Ovary (tissue), 9 donors: ENCODE measurements around the gene ECE2. TPM values are rescaled to one million over a fixed set of nuclear protein-coding genes. Genes with fewer than 3 reads are reported as not detected.

Experiments used
- DNase-seq, 5 donors: peaks; one replicate each; pipeline ENCODE4 v3.0.0-alpha.2; 2019 to 2020
- H3K27ac ChIP-seq, 2 donors: fragments of 200-600 bp; one replicate each; pipeline versions ENCODE4 v1.5.1 to v1.8.0; 2019 to 2022
- H3K27me3 ChIP-seq: fragments of 200-600 bp; one replicate; pipeline ENCODE4 v1.8.0; 2022
- H3K36me3 ChIP-seq: fragments of 200-600 bp; sonication (generic); one replicate; pipeline ENCODE4 v1.5.1; 2019
- H3K4me1 ChIP-seq: one replicate; pipeline ENCODE4 v1.8.1; 2013; ENCODE audit warnings: mild to moderate bottlenecking, moderate library complexity; ENCODE audit not compliant: insufficient read depth
- H3K4me3 ChIP-seq: fragments of 200-600 bp; sonication (generic); one replicate; pipeline ENCODE4 v1.5.1; 2017
- H3K9me3 ChIP-seq, 2 donors: fragments of 200-600 bp in 1 of 2; sonication (generic) in 1 of 2; one replicate each; pipeline versions ENCODE4 v1.5.1 to v1.8.1; 2013 to 2019; ENCODE audit warnings: mild to moderate bottlenecking in 1 of 2, moderate library complexity in 1 of 2
- EP300 ChIP-seq: sonication (generic); formaldehyde crosslinking; IDR thresholded peaks from one replicate; pipeline ENCODE4 v1.6.1; 2017; ENCODE audit warnings: antibody characterized with exemption
- POLR2A ChIP-seq: fragments of 450-650 bp; IDR thresholded peaks from one replicate; pipeline ENCODE4 v1.6.1; 2017; ENCODE audit warnings: antibody characterized with exemption, mild to moderate bottlenecking, moderate library complexity
- WGBS, 3 donors: extraction: QIAGEN DNeasy Blood & Tissue Kit in 1 of 3; methylation state at CpG; one replicate each; pipeline versions ENCODE4 v1.1.5 to v1.1.7; 2013 to 2017; 5-methylcytosine and 5-hydroxymethylcytosine counted together
- intact Hi-C, 4 donors: fragments of 100-400 bp; cut with DNase I; formaldehyde crosslinking; loops; one replicate each; pipeline versions ENCODE4 v1.11.0 to v1.15.1; 2022 to 2023
- polyA plus RNA-seq, 2 donors: library from polyadenylated mRNA; stranded (reverse); fragments of 200-250 nt in 1 of 2; fragments of 350-450 nt in 1 of 2; fragmentation: Illumina TruSeq in 1 of 2; extraction: RNeasy Lipid Tissue Mini Kit (QIAGEN cat#74804) in 1 of 2; gene quantifications; one replicate each; pipeline ENCODE4 v1.2.3, GENCODE V29; 2013 to 2014
- total RNA-seq, 7 donors: library from RNA; depleted of rRNA in 2 of 7; stranded (reverse); fragments of >200 nt in 2 of 7; fragmentation: NEBNext Ultra II Directional in 3 of 7; extraction: Animal tissue kit (Norgen Biotek cat#: 25700) in 3 of 7; gene quantifications; one replicate each; pipeline versions ENCODE4 v1.1.0 to v1.2.4, GENCODE V29; 2016 to 2023
- TF ChIP-seq, protein P1 (sequence below), 3 donors: fragments of 450-650 bp in 2 of 3; fragments of 200-600 bp in 1 of 3; IDR thresholded peaks; one replicate each; pipeline versions ENCODE4 v1.5.1 to v1.8.0; 2016 to 2022; ENCODE audit warnings: antibody characterized with exemption in 3 of 3, mild to moderate bottlenecking in 1 of 3
- donor health status: DM: no; HTN: no; CAD: no; lungs with moderate emphysema.
- donor health status: DM: no; HTN: no; CAD: no.
- donor health status: Bipolar disorder and iron deficiency.
- donor health status: DM: yes; HTN: yes; CAD: no.
- donor health status: DM: no; HTN: no; CAD: no.
- donor health status: DM: yes; HTN: yes; CAD: no.

ECE2 gene
- total and polyA plus RNA-seq, 9 donors: 0.43 TPM; not detected in 8

DNA sequence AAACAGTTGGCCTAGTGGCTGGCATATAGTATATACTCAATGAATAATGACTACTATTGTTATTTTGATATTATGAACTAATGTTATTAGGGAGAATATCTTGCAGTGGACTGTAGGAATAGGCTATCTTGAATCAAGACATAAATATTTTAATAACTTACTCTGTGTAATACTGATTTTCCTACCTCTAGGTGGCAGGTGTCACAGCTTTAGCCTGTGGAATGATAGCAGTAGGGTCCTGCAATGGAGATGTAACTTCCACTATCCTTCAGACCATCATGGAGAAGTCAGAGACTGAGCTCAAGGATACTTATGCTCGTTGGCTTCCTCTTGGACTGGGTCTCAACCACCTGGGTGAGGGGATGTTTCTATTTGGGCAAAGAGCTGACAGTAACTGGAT, 29.8 kb downstream of the ECE2 start:
- Histone ChIP-seq H3K4me1 (no peaks in the 10 kb centered on the region), H3K27me3 (no peaks in the 10 kb centered on the region), H3K4me3 (no peak overlapping the region), H3K27ac (no peak overlapping the region), H3K9me3 (no peaks in the 10 kb centered on the region), H3K36me3 (no peaks in the 10 kb centered on the region)
- TF ChIP-seq, protein P1, sequence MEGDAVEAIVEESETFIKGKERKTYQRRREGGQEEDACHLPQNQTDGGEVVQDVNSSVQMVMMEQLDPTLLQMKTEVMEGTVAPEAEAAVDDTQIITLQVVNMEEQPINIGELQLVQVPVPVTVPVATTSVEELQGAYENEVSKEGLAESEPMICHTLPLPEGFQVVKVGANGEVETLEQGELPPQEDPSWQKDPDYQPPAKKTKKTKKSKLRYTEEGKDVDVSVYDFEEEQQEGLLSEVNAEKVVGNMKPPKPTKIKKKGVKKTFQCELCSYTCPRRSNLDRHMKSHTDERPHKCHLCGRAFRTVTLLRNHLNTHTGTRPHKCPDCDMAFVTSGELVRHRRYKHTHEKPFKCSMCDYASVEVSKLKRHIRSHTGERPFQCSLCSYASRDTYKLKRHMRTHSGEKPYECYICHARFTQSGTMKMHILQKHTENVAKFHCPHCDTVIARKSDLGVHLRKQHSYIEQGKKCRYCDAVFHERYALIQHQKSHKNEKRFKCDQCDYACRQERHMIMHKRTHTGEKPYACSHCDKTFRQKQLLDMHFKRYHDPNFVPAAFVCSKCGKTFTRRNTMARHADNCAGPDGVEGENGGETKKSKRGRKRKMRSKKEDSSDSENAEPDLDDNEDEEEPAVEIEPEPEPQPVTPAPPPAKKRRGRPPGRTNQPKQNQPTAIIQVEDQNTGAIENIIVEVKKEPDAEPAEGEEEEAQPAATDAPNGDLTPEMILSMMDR (IDR thresholded peaks at IDR 0.05): peak in 1 of 3 donors; percentile 6
- TF ChIP-seq EP300: no peak
- intact Hi-C loops: loop anchor here in 1 of 4 donors (10.0 kb wide), 1 partner anchor 49 kb away; no protein-coding TSS in a partner anchor
- WGBS, 3 donors: 24 to 36% (median 25%) methylated on average over 1 of the region's 1 CpG
- DNase-seq: no peak

DNA sequence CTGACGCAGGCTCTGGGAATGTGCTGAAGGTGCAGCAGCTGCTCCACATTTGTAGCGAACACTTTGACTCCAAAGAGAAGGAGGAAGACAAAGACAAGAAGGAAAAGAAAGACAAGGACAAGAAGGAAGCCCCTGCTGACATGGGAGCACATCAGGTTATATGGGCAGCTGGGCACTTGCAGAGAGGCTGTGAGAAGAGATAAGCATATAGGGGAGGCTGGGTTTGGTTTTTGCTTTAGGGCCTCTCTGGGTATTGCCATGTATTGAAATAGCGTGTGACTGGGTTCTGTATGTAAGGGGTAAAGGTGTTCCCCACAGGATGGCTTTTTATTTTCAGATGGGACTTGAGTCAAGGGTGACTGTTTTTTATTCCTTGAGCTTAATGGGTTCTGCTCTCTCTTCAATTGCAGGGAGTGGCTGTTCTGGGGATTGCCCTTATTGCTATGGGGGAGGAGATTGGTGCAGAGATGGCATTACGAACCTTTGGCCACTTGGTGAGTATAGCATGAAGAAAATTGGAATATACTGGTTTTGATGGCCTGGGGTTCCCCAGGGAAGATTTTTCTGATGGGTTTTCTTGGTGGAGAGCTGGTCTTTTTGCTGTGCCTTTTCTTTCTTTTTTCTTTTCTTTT, 30.6 kb downstream of the ECE2 start:
- intact Hi-C loops: loop anchor here in 1 of 4 donors (10.0 kb wide), 1 partner anchor 48 kb away; no protein-coding TSS in a partner anchor
- Histone ChIP-seq H3K9me3 (no peaks in the 10 kb centered on the region), H3K4me3 (no peak overlapping the region), H3K27me3 (no peaks in the 10 kb centered on the region), H3K27ac (no peak overlapping the region), H3K4me1 (no peaks in the 10 kb centered on the region), H3K36me3 (no peaks in the 10 kb centered on the region)
- 89 to 94% (median 90%) methylated on average over 4 of the region's 4 CpGs for WGBS, 3 donors
- DNase-seq: no peak
- TF ChIP-seq POLR2A (no peak), EP300 (no peak)
- TF ChIP-seq, protein P1 (IDR thresholded peaks at IDR 0.05): no peak

DNA sequence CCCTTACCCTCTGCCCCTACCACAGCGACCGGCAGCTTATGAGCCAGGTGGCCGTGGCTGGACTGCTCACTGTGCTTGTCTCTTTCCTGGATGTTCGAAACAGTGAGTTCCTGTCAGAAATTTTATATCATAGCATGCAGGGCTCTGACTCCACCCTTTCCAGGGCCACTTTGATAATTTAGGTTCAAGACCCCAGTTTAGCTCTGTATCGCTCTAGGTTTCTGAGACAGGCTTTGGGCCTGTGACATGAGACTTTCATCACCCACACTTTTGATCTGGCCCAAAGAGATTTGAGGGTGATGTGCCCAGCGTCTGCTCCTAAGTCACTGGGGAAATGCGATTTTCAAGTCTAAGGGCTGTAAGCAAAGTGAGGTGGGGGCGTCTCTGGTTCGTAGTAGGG, 32.1 kb downstream of the ECE2 start:
- Histone ChIP-seq H3K4me1 (no peaks in the 10 kb centered on the region), H3K27ac (no peak overlapping the region), H3K27me3 (no peaks in the 10 kb centered on the region), H3K9me3 (no peaks in the 10 kb centered on the region), H3K4me3 (no peak overlapping the region), H3K36me3 (no peaks in the 10 kb centered on the region)
- intact Hi-C loops: loop anchor here in 1 of 4 donors (10.0 kb wide), 1 partner anchor 47 kb away; no protein-coding TSS in a partner anchor
- no peak for DNase-seq
- TF ChIP-seq, protein P1 (IDR thresholded peaks at IDR 0.05): no peak
- TF ChIP-seq POLR2A (no peak), EP300 (no peak)
- 86 to 94% (median 90%) methylated on average over 9 of the region's 9 CpGs for WGBS, 3 donors

DNA sequence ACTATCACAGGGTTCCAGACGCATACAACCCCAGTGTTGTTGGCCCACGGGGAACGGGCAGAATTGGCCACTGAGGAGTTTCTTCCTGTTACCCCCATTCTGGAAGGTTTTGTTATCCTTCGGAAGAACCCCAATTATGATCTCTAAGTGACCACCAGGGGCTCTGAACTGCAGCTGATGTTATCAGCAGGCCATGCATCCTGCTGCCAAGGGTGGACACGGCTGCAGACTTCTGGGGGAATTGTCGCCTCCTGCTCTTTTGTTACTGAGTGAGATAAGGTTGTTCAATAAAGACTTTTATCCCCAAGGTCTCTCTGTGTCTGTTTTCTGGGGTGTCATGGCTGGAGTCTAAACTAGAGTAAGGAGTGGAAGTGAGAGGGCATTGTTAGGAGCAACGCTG, 32.9 kb downstream of the ECE2 start:
- intact Hi-C loops: loop anchor here in 1 of 4 donors (10.0 kb wide), 1 partner anchor 46 kb away; no protein-coding TSS in a partner anchor
- H3K4me3 ChIP-seq: no peak overlapping the region
- TF ChIP-seq EP300 (no peak), POLR2A (no peak)
- TF ChIP-seq, protein P1 (IDR thresholded peaks at IDR 0.05): no peak
- no peaks in the 10 kb centered on the region for H3K4me1 ChIP-seq
- H3K27ac ChIP-seq: no peak overlapping the region
- H3K9me3 ChIP-seq: no peaks in the 10 kb centered on the region
- WGBS, 3 donors: 59 to 65% (median 61%) methylated on average over 7 of the region's 7 CpGs
- no peaks in the 10 kb centered on the region for H3K27me3 ChIP-seq
- no peak for DNase-seq
- no peaks in the 10 kb centered on the region for H3K36me3 ChIP-seq
